Astrocyte of the spinal cord (primary cell): ENCODE data around the gene SPDYC.

Experiments
- DNase-seq: peaks from one replicate; pipeline ENCODE4 v3.0.0; 2011; ENCODE audit warnings: low read depth, low spot score
- H3K4me3 ChIP-seq: 2 replicates; pipeline ENCODE4 v1.5.1; 2011; ENCODE audit warnings: low read depth, mild to moderate bottlenecking, low read length, moderate library complexity
- CTCF ChIP-seq: IDR thresholded peaks from 2 replicates; pipeline ENCODE4 v1.5.1; 2012; ENCODE audit warnings: low read depth, mild to moderate bottlenecking, low read length, inconsistent platforms
- in situ Hi-C: cut with HindIII; loops from 2 replicates; pipeline ENCODE4 v1.10.0; 2017; ENCODE audit warnings: low sequenced_read_pairs

The SPDYC gene

GRCh38 chr11:65187971-65188461, 18.0 kb downstream of the SPDYC start:
- in situ Hi-C loops = no loop called here
- TF ChIP-seq CTCF = no peak
- DNase-seq = no peak
- H3K4me3 ChIP-seq = no peak overlapping the region

- H3K4me3 ChIP-seq = no peak overlapping the region
- DNase-seq = no peak
- in situ Hi-C loops = no loop called here
- TF ChIP-seq CTCF = no peak
These were observed 18.5 kb downstream of the SPDYC start for GRCh38 chr11:65188486-65188885.

DNA sequence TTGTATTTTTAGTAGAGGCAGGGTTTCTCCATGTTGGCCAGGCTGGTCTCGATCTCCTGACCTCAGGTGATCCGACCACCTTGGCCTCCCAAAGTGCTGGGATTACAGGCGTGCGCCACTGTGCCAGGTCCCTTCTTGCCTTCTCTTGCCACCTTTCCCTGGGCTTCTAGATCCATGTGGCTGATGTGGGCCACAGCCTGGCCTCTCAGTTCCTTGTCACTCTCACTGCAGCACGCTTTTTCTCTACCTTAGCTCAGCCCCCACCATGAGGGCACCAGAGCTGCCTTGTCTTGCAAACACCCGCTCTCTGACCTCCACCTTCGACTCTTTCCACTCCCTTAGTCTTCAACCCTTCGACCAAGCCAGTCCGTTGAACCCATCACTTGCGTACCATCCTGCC, 19.2 kb downstream of the SPDYC start:
- no peak overlapping the region for H3K4me3 ChIP-seq
- no peak for TF ChIP-seq CTCF
- no peak for DNase-seq
- in situ Hi-C loops = no loop called here

DNA sequence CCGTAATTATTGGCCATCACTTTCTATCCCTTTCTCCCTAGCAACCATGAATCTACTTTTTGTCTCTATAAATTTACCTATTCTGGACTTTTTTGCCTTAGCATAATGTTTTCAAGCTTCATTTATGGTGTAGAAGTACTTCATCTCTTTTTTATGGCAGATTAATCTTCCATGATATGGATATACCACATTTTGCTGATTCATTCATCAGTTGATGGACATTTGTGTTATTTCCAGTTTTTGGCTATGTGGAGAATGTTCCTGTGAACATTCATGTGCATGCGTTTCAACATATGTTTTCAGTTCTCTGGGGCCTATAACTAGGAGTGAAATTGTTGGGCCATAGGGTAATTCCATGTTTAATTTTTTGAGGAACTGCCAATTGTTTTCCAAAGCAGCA, 24.5 kb downstream of the SPDYC start:
- in situ Hi-C loops = no loop called here

GRCh38 chr11:65204143-65204542, 34.1 kb downstream of the SPDYC start:
- in situ Hi-C loops = no loop called here
- no peak overlapping the region for H3K4me3 ChIP-seq
- no peak for TF ChIP-seq CTCF
- no peak for DNase-seq

More for the DNA sequence above, 24.5 kb downstream of the SPDYC start:
- no peak overlapping the region for H3K4me3 ChIP-seq
- no peak for TF ChIP-seq CTCF
- DNase-seq = no peak

DNA sequence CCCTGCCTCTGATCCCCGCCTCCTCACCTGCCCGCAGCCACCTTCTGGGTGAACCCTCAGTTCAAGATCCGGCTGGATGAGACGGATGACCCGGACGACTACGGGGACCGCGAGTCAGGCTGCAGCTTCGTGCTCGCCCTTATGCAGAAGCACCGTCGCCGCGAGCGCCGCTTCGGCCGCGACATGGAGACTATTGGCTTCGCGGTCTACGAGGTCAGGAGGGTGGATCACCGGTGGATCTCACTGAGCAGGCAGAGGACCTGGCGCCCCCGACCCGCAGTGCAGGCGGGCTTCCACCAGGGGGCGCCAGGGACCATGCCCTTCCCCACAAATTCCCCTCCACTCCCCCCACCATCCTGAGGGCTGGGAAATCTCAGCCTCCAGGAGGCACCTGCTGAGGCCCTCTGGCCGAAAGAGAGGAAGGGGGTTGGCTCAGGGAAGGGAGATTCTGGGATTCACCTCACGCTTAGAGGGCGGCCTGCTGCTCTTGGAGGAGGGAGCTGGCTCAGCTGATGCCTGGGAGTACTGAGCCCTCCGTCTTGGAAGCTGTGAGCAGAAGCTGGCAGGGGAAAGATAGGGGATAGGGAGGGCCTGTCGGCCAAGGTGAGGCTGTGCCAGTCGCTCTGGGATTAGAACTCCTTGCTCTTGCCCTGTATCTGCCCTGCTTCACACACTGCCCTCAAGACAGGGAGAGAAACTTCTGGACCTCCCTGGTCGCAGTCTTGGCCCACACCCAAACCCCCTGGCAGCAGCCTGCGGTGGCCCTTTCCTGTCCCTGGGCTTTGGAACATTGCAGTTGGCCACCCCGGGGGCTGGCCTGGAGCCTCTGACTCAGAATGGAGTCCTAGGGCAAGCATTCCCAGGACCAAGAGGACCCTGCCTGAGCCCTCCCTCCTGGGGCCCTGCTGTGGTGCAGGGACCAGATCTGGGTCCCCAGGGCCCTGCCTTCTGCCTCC, 34.9 kb downstream of the SPDYC start:
- in situ Hi-C loops = no loop called here
- peak; percentile 96 for TF ChIP-seq CTCF
- peak; percentile 41 for DNase-seq
- H3K4me3 ChIP-seq = no peak overlapping the region
